HepG2 (cell line): Measurements from ENCODE around the gene FCHO1. TPM values are rescaled to one million over a fixed set of nuclear protein-coding genes. Genes with fewer than 3 reads are reported as not detected.

ENCODE experiments used
- DMAP1 ChIP-seq: IDR thresholded peaks from 2 replicates; pipeline ENCODE4 v1.6.1; 2016
- DPF2 ChIP-seq: sonication (generic); formaldehyde crosslinking; IDR thresholded peaks from 2 replicates; pipeline ENCODE4 v1.4.0; 2020; ENCODE audit warnings: mild to moderate bottlenecking, low read depth, missing genetic modification reagents, borderline replicate concordance
- ERF ChIP-seq: IDR thresholded peaks from 2 replicates; pipeline ENCODE4 v1.6.1; 2018; ENCODE audit warnings: missing biosample characterization, missing genetic modification reagents
- FOXA3 ChIP-seq: IDR thresholded peaks from 2 replicates; pipeline ENCODE4 v1.6.1; 2016; ENCODE audit warnings: missing genetic modification reagents, missing compliant biosample characterization
- GZF1 ChIP-seq: sonication (generic); formaldehyde crosslinking; IDR thresholded peaks from 2 replicates; pipeline ENCODE4 v1.5.1; 2020; ENCODE audit warnings: mild to moderate bottlenecking, missing genetic modification reagents
- HDAC6 ChIP-seq: fragments of 200-600 bp; sonication (generic); IDR thresholded peaks from 2 replicates; pipeline ENCODE4 v1.7.0; 2017; ENCODE audit warnings: mild to moderate bottlenecking, antibody characterized with exemption, low read length, low read depth
- HNRNPLL ChIP-seq: fragments of 200-400 bp; formaldehyde crosslinking; IDR thresholded peaks from 2 replicates; pipeline ENCODE4 v1.6.1; 2017; ENCODE audit warnings: mild to moderate bottlenecking, low read depth, low read length; ENCODE audit not compliant: poor library complexity, severe bottlenecking
- ISX ChIP-seq: sonication (generic); formaldehyde crosslinking; conservative IDR thresholded peaks from 2 replicates; pipeline ENCODE4 v1.5.0; 2020; ENCODE audit warnings: missing genetic modification reagents
- KDM2A ChIP-seq: sonication (generic); formaldehyde crosslinking; IDR thresholded peaks from 2 replicates; pipeline ENCODE4 v1.4.0; 2020; ENCODE audit warnings: low read depth, missing genetic modification reagents, borderline replicate concordance
- MIER2 ChIP-seq: IDR thresholded peaks from 2 replicates; pipeline ENCODE4 v1.6.1; 2016; ENCODE audit warnings: missing biosample characterization, missing genetic modification reagents
- NKX3-1 ChIP-seq: sonication (generic); formaldehyde crosslinking; IDR thresholded peaks from 2 replicates; pipeline ENCODE4 v1.5.0; 2020; ENCODE audit warnings: missing genetic modification reagents
- PAF1 ChIP-seq: IDR thresholded peaks from 2 replicates; pipeline ENCODE4 v1.6.1; 2016; ENCODE audit warnings: missing genetic modification reagents, missing compliant biosample characterization
- PHF5A ChIP-seq: IDR thresholded peaks from one replicate; pipeline ENCODE4 v1.6.1; 2018; ENCODE audit warnings: low read depth, missing genetic modification reagents; ENCODE audit not compliant: unreplicated experiment
- POGZ ChIP-seq: sonication (generic); formaldehyde crosslinking; IDR thresholded peaks from 2 replicates; pipeline ENCODE4 v1.4.0; 2020; ENCODE audit warnings: mild to moderate bottlenecking, missing genetic modification reagents
- RCOR2 ChIP-seq: IDR thresholded peaks from 2 replicates; pipeline ENCODE4 v1.6.1; 2016; ENCODE audit warnings: missing biosample characterization, missing genetic modification reagents
- RORA ChIP-seq: sonication (generic); formaldehyde crosslinking; IDR thresholded peaks from 2 replicates; pipeline ENCODE4 v1.5.0; 2020; ENCODE audit warnings: mild to moderate bottlenecking, missing genetic modification reagents, moderate library complexity
- ZFX ChIP-seq: sonication (generic); formaldehyde crosslinking; IDR thresholded peaks from 2 replicates; pipeline ENCODE4 v1.4.0; 2020; ENCODE audit warnings: mild to moderate bottlenecking, low read depth, missing genetic modification reagents, moderate library complexity
- ZNF24 ChIP-seq: fragments of 450-650 bp; IDR thresholded peaks from 2 replicates; pipeline ENCODE4 v1.6.1; 2017; ENCODE audit warnings: antibody characterized with exemption, mild to moderate bottlenecking
- ZNF567 ChIP-seq: sonication (generic); formaldehyde crosslinking; IDR thresholded peaks from 2 replicates; pipeline ENCODE4 v1.8.1; 2023; ENCODE audit warnings: mild to moderate bottlenecking, missing genetic modification reagents, borderline replicate concordance
- ZNF629 ChIP-seq: sonication (generic); formaldehyde crosslinking; conservative IDR thresholded peaks from 2 replicates; pipeline ENCODE4 v1.5.0; 2020; ENCODE audit warnings: missing genetic modification reagents
- ZNF879 ChIP-seq: sonication (generic); formaldehyde crosslinking; IDR thresholded peaks from 2 replicates; pipeline ENCODE4 v1.8.1; 2023; ENCODE audit warnings: missing genetic modification reagents
- polyA plus RNA-seq, 8 experiments: library from polyadenylated mRNA; depleted of rRNA in 3 of 8; stranded (reverse) in 7 of 8; unstranded in 1 of 8; fragments of >200 nt; fragmentation: Illumina TruSeq in 4 of 8; extraction: Trizol in 4 of 8; gene quantifications; 2 replicates each; pipeline versions ENCODE4 v1.2.1 to v1.2.3, GENCODE V29; 2011 to 2016; ENCODE audit warnings: low read depth in 4 of 8, missing spikeins in 1 of 8, mixed read lengths in 1 of 8; ENCODE audit not compliant: insufficient read depth in 1 of 8
- total RNA-seq, 5 experiments: library from RNA; depleted of rRNA; stranded (reverse); fragments of >200 nt; fragmentation: Illumina TruSeq; extraction: Trizol; gene quantifications; 2 replicates each; pipeline ENCODE4 v1.2.3, GENCODE V29; 2016; ENCODE audit warnings: low read depth in 1 of 5
- TF ChIP-seq, protein P1 (sequence below): IDR thresholded peaks from 2 replicates; pipeline ENCODE4 v1.6.1; 2016; ENCODE audit warnings: missing biosample characterization, missing genetic modification reagents, low read depth
- TF ChIP-seq, protein P2 (sequence below): sonication (generic); formaldehyde crosslinking; IDR thresholded peaks from 2 replicates; pipeline ENCODE4 v1.5.0; 2020; ENCODE audit warnings: mild to moderate bottlenecking, missing genetic modification reagents, borderline replicate concordance
- TF ChIP-seq, protein P3 (sequence below): sonication (generic); formaldehyde crosslinking; IDR thresholded peaks from 2 replicates; pipeline ENCODE4 v1.8.0; 2022; ENCODE audit warnings: missing genetic modification reagents, low read depth, mild to moderate bottlenecking, borderline replicate concordance
- TF ChIP-seq, protein P4 (sequence below): sonication (generic); formaldehyde crosslinking; IDR thresholded peaks from 2 replicates; pipeline ENCODE4 v1.8.0; 2022; ENCODE audit warnings: mild to moderate bottlenecking, missing genetic modification reagents, borderline replicate concordance

FCHO1 gene
- total and polyA plus RNA-seq, 2 of the 13 experiments (the other 11 are each of a cell fraction or from before 2014, with no cell fraction given), result 1.3 to 3.1 TPM

DNA sequence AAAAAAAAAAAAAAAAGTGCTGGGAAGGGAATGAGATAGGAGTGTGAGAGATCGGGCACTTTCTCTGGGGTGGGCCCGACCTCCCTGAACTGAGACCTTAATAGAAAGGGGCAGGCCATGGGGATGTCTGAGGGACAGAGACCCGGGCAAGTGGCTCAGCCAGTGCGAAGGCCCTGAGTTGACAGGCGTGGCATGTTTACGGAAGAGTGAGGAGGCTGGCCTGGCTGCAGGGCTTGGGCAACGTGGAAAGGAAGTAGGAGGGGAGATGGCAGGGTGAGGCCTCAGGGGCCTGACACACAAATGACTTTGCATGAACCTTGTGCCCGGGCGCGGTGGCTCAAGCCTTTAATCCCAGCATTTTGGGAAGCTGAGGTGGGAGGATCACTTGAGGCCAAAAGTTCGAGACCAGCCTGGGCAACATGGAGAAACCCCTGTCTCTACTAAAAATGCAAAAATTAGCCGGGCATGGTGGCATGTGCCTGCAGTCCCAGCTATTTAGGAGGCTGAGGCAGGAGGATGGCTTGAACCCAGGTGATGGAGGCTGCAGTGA, 13.9 kb downstream of the FCHO1 start (continued):
- TF ChIP-seq, protein P1, sequence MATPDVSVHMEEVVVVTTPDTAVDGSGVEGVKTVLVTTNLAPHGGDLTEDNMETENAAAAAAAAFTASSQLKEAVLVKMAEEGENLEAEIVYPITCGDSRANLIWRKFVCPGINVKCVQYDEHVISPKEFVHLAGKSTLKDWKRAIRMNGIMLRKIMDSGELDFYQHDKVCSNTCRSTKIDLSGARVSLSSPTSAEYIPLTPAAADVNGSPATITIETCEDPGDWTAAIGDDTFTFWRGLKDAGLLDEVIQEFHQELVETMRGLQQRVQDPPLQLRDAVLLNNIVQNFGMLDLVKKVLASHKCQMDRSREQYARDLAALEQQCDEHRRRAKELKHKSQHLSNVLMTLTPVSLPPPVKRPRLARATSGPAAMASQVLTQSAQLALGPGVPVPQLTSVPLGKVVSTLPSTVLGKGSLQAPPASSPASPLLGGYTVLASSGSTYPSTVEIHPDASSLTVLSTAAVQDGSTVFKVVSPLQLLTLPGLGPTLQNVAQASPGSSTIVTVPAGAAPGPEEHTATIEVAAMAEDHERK (CRISPR knock-in tag), result no peak
- TF ChIP-seq, protein P2, sequence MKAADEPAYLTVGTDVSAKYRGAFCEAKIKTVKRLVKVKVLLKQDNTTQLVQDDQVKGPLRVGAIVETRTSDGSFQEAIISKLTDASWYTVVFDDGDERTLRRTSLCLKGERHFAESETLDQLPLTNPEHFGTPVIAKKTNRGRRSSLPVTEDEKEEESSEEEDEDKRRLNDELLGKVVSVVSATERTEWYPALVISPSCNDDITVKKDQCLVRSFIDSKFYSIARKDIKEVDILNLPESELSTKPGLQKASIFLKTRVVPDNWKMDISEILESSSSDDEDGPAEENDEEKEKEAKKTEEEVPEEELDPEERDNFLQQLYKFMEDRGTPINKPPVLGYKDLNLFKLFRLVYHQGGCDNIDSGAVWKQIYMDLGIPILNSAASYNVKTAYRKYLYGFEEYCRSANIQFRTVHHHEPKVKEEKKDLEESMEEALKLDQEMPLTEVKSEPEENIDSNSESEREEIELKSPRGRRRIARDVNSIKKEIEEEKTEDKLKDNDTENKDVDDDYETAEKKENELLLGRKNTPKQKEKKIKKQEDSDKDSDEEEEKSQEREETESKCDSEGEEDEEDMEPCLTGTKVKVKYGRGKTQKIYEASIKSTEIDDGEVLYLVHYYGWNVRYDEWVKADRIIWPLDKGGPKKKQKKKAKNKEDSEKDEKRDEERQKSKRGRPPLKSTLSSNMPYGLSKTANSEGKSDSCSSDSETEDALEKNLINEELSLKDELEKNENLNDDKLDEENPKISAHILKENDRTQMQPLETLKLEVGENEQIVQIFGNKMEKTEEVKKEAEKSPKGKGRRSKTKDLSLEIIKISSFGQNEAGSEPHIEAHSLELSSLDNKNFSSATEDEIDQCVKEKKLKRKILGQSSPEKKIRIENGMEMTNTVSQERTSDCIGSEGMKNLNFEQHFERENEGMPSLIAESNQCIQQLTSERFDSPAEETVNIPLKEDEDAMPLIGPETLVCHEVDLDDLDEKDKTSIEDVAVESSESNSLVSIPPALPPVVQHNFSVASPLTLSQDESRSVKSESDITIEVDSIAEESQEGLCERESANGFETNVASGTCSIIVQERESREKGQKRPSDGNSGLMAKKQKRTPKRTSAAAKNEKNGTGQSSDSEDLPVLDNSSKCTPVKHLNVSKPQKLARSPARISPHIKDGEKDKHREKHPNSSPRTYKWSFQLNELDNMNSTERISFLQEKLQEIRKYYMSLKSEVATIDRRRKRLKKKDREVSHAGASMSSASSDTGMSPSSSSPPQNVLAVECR (CRISPR knock-in tag), result peak; percentile 81
- no peak for TF ChIP-seq NKX3-1 (CRISPR knock-in tag)
- TF ChIP-seq ZNF24, result peak; percentile 63
- TF ChIP-seq HDAC6, result no peak
- no peak for TF ChIP-seq RORA (CRISPR knock-in tag)
- TF ChIP-seq ZNF567, result no peak
- TF ChIP-seq DPF2, result peak; percentile 74
- peak; percentile 86 for TF ChIP-seq RCOR2
- TF ChIP-seq ERF, result peak; percentile 81; the same call in 1 of the 2 replicates
- peak; percentile 84 for TF ChIP-seq ZFX
- TF ChIP-seq POGZ, result peak; percentile 42; the same call in 1 of the 2 replicates
- TF ChIP-seq KDM2A, result peak; percentile 48; the same call in 1 of the 2 replicates
- peak; percentile 73 for TF ChIP-seq ZNF629 (CRISPR knock-in tag)
- 0 out of 2 replicates have a peak, but pooled peaks have one; percentile 35 for TF ChIP-seq MIER2 (CRISPR knock-in tag)
- TF ChIP-seq, protein P3, sequence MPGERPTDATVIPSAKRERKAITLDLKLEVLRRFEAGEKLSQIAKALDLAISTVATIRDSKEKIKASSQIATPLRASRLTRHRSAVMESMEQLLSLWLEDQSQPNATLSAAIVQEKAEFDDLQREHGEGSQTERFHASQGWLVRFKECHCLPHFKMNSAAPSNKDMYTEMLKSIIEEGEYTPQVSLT (CRISPR knock-in tag), result no peak
- no peak for TF ChIP-seq ISX (CRISPR knock-in tag)
- TF ChIP-seq, protein P4, sequence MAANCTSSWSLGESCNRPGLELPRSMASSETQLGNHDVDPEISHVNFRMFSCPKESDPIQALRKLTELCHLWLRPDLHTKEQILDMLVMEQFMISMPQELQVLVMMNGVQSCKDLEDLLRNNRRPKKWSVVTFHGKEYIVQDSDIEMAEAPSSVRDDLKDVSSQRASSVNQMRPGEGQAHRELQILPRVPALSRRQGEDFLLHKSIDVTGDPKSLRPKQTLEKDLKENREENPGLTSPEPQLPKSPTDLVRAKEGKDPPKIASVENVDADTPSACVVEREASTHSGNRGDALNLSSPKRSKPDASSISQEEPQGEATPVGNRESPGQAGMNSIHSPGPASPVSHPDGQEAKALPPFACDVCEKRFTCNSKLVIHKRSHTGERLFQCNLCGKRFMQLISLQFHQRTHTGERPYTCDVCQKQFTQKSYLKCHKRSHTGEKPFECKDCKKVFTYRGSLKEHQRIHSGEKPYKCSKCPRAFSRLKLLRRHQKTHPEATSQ (CRISPR knock-in tag), result no peak
- peak; percentile 89 for TF ChIP-seq FOXA3
- TF ChIP-seq PHF5A (CRISPR knock-in tag), result no peak
- no peak for TF ChIP-seq GZF1 (CRISPR knock-in tag)
- TF ChIP-seq ZNF879 (CRISPR knock-in tag), result no peak
- TF ChIP-seq PAF1 (CRISPR knock-in tag), result no peak
- peak; percentile 57; the same call in 1 of the 2 replicates for TF ChIP-seq DMAP1 (CRISPR knock-in tag)
- TF ChIP-seq HNRNPLL, result no peak
